H1 (cell line): Measurements from ENCODE around the gene VPS26B. TPM values are rescaled to one million over a fixed set of nuclear protein-coding genes. Genes with fewer than 3 reads are reported as not detected.

ENCODE experiments used
- CTCF ChIA-PET: fragments of 300-600 bp; sonication (Branson Sonifier 250); formaldehyde crosslinking; loops from one replicate; lab custom pipeline; 2021; ENCODE audit not compliant: partially characterized antibody; lab: Charles Lee
- POLR2A ChIA-PET: fragments of 300-600 bp; sonication (Branson Sonifier 250); formaldehyde crosslinking; loops from one replicate; lab custom pipeline; 2021; ENCODE audit warnings: inconsistent platforms; ENCODE audit not compliant: partially characterized antibody; lab: Charles Lee
- DNase-seq, 2 experiments: peaks; one replicate each; pipeline versions ENCODE4 v3.0.0 to v3.0.0-alpha.2; 2010 to 2022; ENCODE audit warnings: low spot score in 2 of 2, low read depth in 1 of 2, mixed read lengths in 1 of 2
- FAIRE-seq: peaks from 2 replicates; lab custom pipeline; 2011; peaks lifted over from hg19 to GRCh38; lab: Jason Lieb, UNC
- H2AFZ ChIP-seq: 2 replicates; pipeline ENCODE4 v1.8.1; 2012; ENCODE audit warnings: low read length, inconsistent platforms
- H2AK5ac ChIP-seq: 2 replicates; pipeline ENCODE4 v1.6.1; 2013; ENCODE audit warnings: low read depth, low read length
- H2BK120ac ChIP-seq: replicated peaks from 2 replicates; pipeline ENCODE3; 2013; ENCODE audit warnings: low read depth, low read length, inconsistent platforms
- H2BK12ac ChIP-seq: 2 replicates; pipeline ENCODE4 v1.6.1; 2013; ENCODE audit warnings: low read depth, low read length
- H2BK15ac ChIP-seq: 2 replicates; pipeline ENCODE4 v1.6.1; 2013; ENCODE audit warnings: low read length
- H2BK20ac ChIP-seq: 2 replicates; pipeline ENCODE4 v1.6.1; 2013; ENCODE audit warnings: low read length
- H2BK5ac ChIP-seq: 2 replicates; pipeline ENCODE4 v1.6.1; 2013; ENCODE audit warnings: low read depth, low read length
- H3K14ac ChIP-seq: 2 replicates; pipeline ENCODE4 v1.6.1; 2013; ENCODE audit warnings: inconsistent platforms; ENCODE audit not compliant: insufficient read length
- H3K18ac ChIP-seq: 2 replicates; pipeline ENCODE4 v1.6.1; 2013; ENCODE audit warnings: low read length; ENCODE audit errors: extremely low read depth
- H3K23ac ChIP-seq: 2 replicates; pipeline ENCODE4 v1.6.1; 2013; ENCODE audit warnings: inconsistent platforms; ENCODE audit not compliant: insufficient read length
- H3K23me2 ChIP-seq: 2 replicates; pipeline ENCODE4 v1.6.1; 2013; ENCODE audit warnings: low read depth, low read length
- H3K27ac ChIP-seq: 2 replicates; pipeline ENCODE4 v1.6.1; 2011; ENCODE audit warnings: low read depth, low read length, inconsistent platforms
- H3K27me3 ChIP-seq, 4 experiments: replicated peaks in 1 of 4; 1 replicate in 1 of 4; 2 replicates in 3 of 4; pipeline versions ENCODE4 v1.6.1 to v1.8.1; 2011 to 2013; ENCODE audit warnings: low read length in 3 of 4, mild to moderate bottlenecking in 3 of 4, inconsistent platforms in 2 of 4, mixed read lengths in 2 of 4, moderate library complexity in 1 of 4; ENCODE audit not compliant: control insufficient read depth in 3 of 4, insufficient read depth in 3 of 4; ENCODE audit errors: extremely low read depth in 1 of 4
- H3K36me3 ChIP-seq, 4 experiments: 2 replicates each; pipeline versions ENCODE4 v1.6.1 to v1.8.1; 2011 to 2013; ENCODE audit warnings: mild to moderate bottlenecking in 4 of 4, low read length in 3 of 4, moderate library complexity in 2 of 4, control low read depth in 1 of 4, inconsistent platforms in 1 of 4; ENCODE audit not compliant: insufficient read depth in 4 of 4, control insufficient read depth in 2 of 4
- H3K4ac ChIP-seq: replicated peaks from 2 replicates; pipeline ENCODE3; 2013; ENCODE audit warnings: low read length, low read depth, mixed read lengths, inconsistent platforms; ENCODE audit not compliant: insufficient read length
- H3K4me1 ChIP-seq, 4 experiments: replicated peaks in 1 of 4; 1 replicate in 1 of 4; 2 replicates in 3 of 4; pipeline versions ENCODE4 v1.6.1 to v1.8.1; 2011 to 2013; ENCODE audit warnings: low read length in 3 of 4, inconsistent platforms in 2 of 4, mixed read lengths in 1 of 4; ENCODE audit not compliant: insufficient read depth in 4 of 4, control insufficient read depth in 3 of 4
- H3K4me2 ChIP-seq, 2 experiments: 2 replicates each; pipeline versions ENCODE4 v1.6.1 to v1.8.1; 2011 to 2013; ENCODE audit warnings: low read depth in 2 of 2, low read length in 2 of 2, control low read depth in 1 of 2, inconsistent platforms in 1 of 2, mild to moderate bottlenecking in 1 of 2; ENCODE audit not compliant: insufficient read depth in 1 of 2
- H3K4me3 ChIP-seq, 4 experiments: fragments of 200-600, 300-600 bp in 1 of 4; sonication (generic), shearing (Covaris generic), sonication (Bioruptor Twin) in 1 of 4; 2 replicates each; pipeline versions ENCODE4 v1.5.1 to v1.8.1; 2011 to 2016; ENCODE audit warnings: low read length in 4 of 4, low read depth in 3 of 4, control low read depth in 2 of 4, inconsistent platforms in 2 of 4, mild to moderate bottlenecking in 2 of 4, mixed read lengths in 1 of 4, moderate library complexity in 1 of 4; ENCODE audit not compliant: insufficient read depth in 2 of 4; ENCODE audit errors: extremely low read depth in 1 of 4
- H3K56ac ChIP-seq: replicated peaks from 2 replicates; pipeline ENCODE3; 2013; ENCODE audit warnings: low read depth, mild to moderate bottlenecking, mixed read lengths, low read length, inconsistent platforms; ENCODE audit not compliant: insufficient read length
- H3K79me1 ChIP-seq: 2 replicates; pipeline ENCODE4 v1.6.1; 2013; ENCODE audit warnings: low read depth, low read length, control low read depth
- H3K79me2 ChIP-seq, 2 experiments: 2 replicates each; pipeline versions ENCODE4 v1.6.1 to v1.8.1; 2012 to 2013; ENCODE audit warnings: low read length in 2 of 2, mild to moderate bottlenecking in 2 of 2, inconsistent platforms in 1 of 2; ENCODE audit not compliant: insufficient read depth in 2 of 2, control insufficient read depth in 1 of 2
- H3K9ac ChIP-seq, 4 experiments: replicated peaks in 1 of 4; 1 replicate in 1 of 4; 2 replicates in 3 of 4; pipeline versions ENCODE4 v1.6.1 to v1.8.1; 2011 to 2013; ENCODE audit warnings: low read depth in 3 of 4, low read length in 3 of 4, control low read depth in 2 of 4, mild to moderate bottlenecking in 2 of 4, moderate library complexity in 2 of 4, inconsistent platforms in 1 of 4; ENCODE audit errors: extremely low read depth in 1 of 4
- H3K9me3 ChIP-seq, 2 experiments: 2 replicates each; pipeline versions ENCODE4 v1.6.1 to v1.8.1; 2012 to 2013; ENCODE audit warnings: mild to moderate bottlenecking in 2 of 2, moderate library complexity in 2 of 2, control low read depth in 1 of 2, inconsistent platforms in 1 of 2, low read depth in 1 of 2, low read length in 1 of 2, mixed read lengths in 1 of 2; ENCODE audit not compliant: insufficient read depth in 2 of 2
- H4K20me1 ChIP-seq, 2 experiments: replicated peaks in 1 of 2; 2 replicates each; pipeline versions ENCODE3 to v1.8.1; 2011 to 2013; ENCODE audit warnings: inconsistent platforms in 2 of 2, low read length in 2 of 2, mild to moderate bottlenecking in 1 of 2; ENCODE audit not compliant: insufficient read depth in 2 of 2, control insufficient read depth in 1 of 2
- H4K5ac ChIP-seq: 2 replicates; pipeline ENCODE4 v1.6.1; 2013; ENCODE audit warnings: low read length, low read depth, mixed read lengths, inconsistent platforms; ENCODE audit not compliant: insufficient read length
- H4K8ac ChIP-seq: 2 replicates; pipeline ENCODE4 v1.8.0; 2013; ENCODE audit warnings: mild to moderate bottlenecking, moderate library complexity, low read length, inconsistent platforms; ENCODE audit not compliant: insufficient read depth; ENCODE audit errors: extremely low read depth
- H4K91ac ChIP-seq: replicated peaks from 2 replicates; pipeline ENCODE3; 2013; ENCODE audit warnings: low read length, mixed read lengths, inconsistent platforms; ENCODE audit not compliant: insufficient read length
- SRF ChIP-seq: IDR thresholded peaks from 2 replicates; pipeline ENCODE4 v1.6.1; 2011; ENCODE audit warnings: mild to moderate bottlenecking, low read depth, low read length, moderate library complexity
- WGBS, 2 experiments: shearing (Covaris generic) in 1 of 2; methylation state at CpG; one replicate each; pipeline versions ENCODE4 v1.1.6 to v1.1.7; 2013 to 2015; ENCODE audit warnings: low lambda C conversion rate in 2 of 2, mixed read lengths in 2 of 2, inconsistent platforms in 1 of 2, low coverage in 1 of 2, missing lambda C conversion rate in 1 of 2; ENCODE audit not compliant: insufficient replicate concordance in 2 of 2, insufficient coverage in 1 of 2, insufficient read length in 1 of 2; ENCODE audit errors: extremely low coverage in 1 of 2, missing lambda C conversion rate in 1 of 2; 5-methylcytosine and 5-hydroxymethylcytosine counted together
- polyA plus RNA-seq, 7 experiments: library from polyadenylated mRNA; depleted of rRNA in 3 of 7; stranded (reverse) in 5 of 7; unstranded in 2 of 7; fragments of >200 nt in 5 of 7; fragments of 200-250 nt in 2 of 7; gene quantifications; 1 replicate in 5 of 7; 2 replicates in 1 of 7; 4 replicates in 1 of 7; pipeline versions ENCODE4 v1.2.1 to v1.2.3, GENCODE V29; 2011 to 2013; ENCODE audit warnings: missing spikeins in 2 of 7, mixed read lengths in 2 of 7
- total RNA-seq: library from RNA; stranded (reverse); fragmentation: NEBNext Ultra II Directional; extraction: Animal tissue kit (Norgen Biotek cat#: 25700); gene quantifications from 2 replicates; pipeline ENCODE4 v1.2.1, GENCODE V29; 2021

The VPS26B gene
- total and polyA plus RNA-seq, 2 of the 8 experiments (the other 6 are each of a cell fraction or from before 2014, with no cell fraction given), result 18.3 to 27.0 TPM

- Histone ChIP-seq H3K27ac (no peak overlapping the region), H4K91ac (no peak overlapping the region), H3K79me1 (no peaks in the 10 kb centered on the region), H3K23ac (no peak overlapping the region), H2BK15ac (no peak overlapping the region), H3K27me3 (no peaks in the 10 kb centered on the region), H3K4me3 (no peak overlapping the region), H3K23me2 (no peaks in the 10 kb centered on the region), H2BK120ac (no peak overlapping the region), H3K79me2 (no peaks in the 10 kb centered on the region), H4K20me1 (no peaks in the 10 kb centered on the region), H4K5ac (no peak overlapping the region), H3K4ac (no peak overlapping the region), H2AFZ (no peak overlapping the region), H3K4me1 (no peaks in the 10 kb centered on the region), H2BK5ac (no peak overlapping the region), H3K9ac (no peak overlapping the region), H3K14ac (no peak overlapping the region), H3K36me3 (peaks cover 0 to 8% (median 5%) of the 10 kb centered on the region in 4 experiments; a peak in 5 of 8 replicates), H2BK20ac (no peak overlapping the region), H3K4me2 (no peak overlapping the region), H2BK12ac (no peak overlapping the region), H2AK5ac (no peak overlapping the region), H4K8ac (no peak overlapping the region), H3K9me3 (no peaks in the 10 kb centered on the region), H3K56ac (no peak overlapping the region), H3K18ac (no peak overlapping the region)
- ChIA-PET POLR2A (interaction anchor here (2.4 kb wide), 1 partner anchor 16 kb away, joined by 7 read pairs; no protein-coding TSS in a partner anchor), CTCF (interaction anchor here (0.6 to 3.7 kb wide), 5 partner anchors 17 to 97 kb away, joined by 3 to 23 read pairs (median 3); partner anchors contain the start of genes NCAPD3 and VPS26B)
- WGBS, 2 experiments, result 96% methylated on average over 9 of the region's 9 CpGs; no CpG with 5 or more reads in 1 of the 2 experiments
- no peak for FAIRE-seq
- DNase-seq, result no peak
- TF ChIP-seq SRF, result 0 out of 2 replicates have a peak, but pooled peaks have one; percentile 8
Observed at GRCh38 chr11:134242376-134242775, 17.9 kb downstream of the VPS26B start.
